Stimulated activated CD4-positive, alpha-beta T cell treated with anti-CD3 and anti-CD28 coated beads, TNF-alpha, amount 100 ng/mL, for 48 hours (primary cell): Measurements from ENCODE around the gene PLCB4.
"Not testable (repeated sequence)": the region's sequence is repeated elsewhere in the genome, so short reads cannot be mapped to it uniquely, and the experiment has no call there.

Experiments
- DNase-seq, 3 donors: peaks; one replicate each; pipeline ENCODE4 v3.0.0-alpha.2; 2020; ENCODE audit warnings: low read depth in 3 of 3

The PLCB4 gene

DNA sequence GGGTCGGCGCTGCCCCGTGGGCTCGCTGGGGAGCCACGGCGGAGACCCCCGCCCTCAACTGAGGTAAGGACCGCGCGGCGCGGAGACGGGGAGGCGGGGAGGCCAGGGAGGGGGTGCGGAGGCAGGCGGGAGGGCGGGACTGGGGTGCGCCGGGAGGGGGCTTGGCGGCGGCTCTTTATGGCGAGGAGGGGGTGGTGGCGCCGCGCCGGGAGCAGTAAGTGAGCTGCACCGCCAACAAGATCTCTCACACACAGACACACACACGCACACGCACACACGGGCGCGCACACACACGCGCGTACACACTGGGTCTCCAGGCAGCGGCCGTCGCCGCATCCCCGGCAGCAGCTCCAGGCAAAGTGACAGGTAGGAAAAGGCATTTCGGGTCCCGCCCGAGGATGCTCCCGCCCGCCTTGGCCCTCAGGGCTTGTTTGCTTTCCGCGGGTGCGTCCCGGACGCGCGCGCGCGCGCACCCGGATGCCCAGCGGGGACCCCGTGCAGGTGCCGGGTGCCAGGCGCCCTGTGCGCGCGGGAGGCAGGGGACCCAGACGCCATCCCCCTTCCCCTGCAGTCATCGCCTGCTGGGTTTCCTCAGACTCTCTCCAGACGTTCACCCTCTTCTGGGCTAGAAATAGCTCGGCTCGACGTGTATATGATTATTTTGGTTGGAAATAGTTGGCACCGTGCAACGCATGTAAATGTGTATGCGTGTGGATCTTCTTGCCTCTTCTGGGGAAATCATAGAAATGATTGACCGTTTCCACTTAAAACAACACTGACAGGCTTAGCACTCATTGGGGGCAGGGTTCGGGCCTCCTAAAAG lies at the start of gene PLCB4:
TSS of gene PLCB4 (plus strand) at position 247 of the 823 bp plus-strand sequence. CDS start 238,728 bp downstream, outside the sequence.
- DNase-seq = no peak

DNA sequence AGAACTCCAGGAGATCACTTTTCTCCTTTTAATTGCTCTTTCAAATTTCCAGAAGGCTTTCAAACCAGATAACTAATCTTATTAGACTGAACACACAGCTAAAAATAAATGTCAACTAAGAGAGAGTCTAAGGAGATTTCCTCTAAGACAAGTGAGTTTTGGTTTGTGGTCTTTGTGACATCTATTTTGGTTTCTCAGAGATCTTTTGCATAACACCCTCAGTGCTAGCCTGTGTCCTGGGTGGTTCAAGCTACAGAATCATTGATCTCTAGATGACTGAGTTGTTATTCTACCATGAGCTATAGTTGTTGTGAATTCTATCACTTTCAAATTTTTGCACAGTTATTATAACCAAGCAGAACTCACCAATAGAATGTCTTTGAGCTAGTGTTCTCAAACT lies 49.1 kb upstream of the PLCB4 start:
- no peak for DNase-seq

DNA sequence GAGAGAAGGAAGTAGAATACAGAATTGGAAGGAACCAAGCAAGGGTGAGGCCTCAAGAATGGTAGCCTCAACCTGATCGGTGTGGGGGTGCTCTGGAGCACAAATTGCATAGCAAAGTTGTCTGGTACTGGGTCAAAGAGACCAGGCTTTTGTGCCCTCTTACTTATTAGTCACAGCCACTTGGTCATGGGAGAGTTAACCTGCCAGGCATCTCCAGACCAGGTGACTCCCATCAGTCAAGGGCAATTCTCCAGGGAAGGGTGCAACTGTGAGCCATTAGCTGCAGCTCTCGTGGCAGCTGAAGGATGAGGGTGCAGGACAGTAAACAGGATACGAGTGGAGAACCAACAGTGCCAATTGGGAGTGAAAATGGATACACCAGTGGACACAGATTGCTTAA lies 47.7 kb upstream of the PLCB4 start:
- DNase-seq = no peak

DNA sequence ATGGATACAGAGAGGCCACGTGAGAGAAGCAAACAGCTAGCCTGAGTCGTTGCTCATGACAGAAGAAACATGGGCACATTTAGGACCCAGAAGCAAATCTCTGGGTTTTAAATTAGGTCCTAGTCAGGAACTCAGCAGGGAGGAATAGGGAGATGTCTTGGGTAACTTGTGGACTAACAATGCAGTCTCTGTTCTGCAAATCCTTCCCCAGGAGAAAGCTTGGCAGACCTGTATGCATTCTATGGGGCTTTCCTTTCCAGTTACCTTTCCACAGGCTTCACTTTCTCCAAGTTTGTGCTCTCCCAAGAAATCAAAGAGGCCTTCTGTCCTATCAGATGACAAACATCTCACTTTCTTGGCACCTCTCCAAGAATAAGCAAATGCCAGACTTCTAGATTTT lies 47.2 kb upstream of the PLCB4 start:
- DNase-seq = no peak

DNA sequence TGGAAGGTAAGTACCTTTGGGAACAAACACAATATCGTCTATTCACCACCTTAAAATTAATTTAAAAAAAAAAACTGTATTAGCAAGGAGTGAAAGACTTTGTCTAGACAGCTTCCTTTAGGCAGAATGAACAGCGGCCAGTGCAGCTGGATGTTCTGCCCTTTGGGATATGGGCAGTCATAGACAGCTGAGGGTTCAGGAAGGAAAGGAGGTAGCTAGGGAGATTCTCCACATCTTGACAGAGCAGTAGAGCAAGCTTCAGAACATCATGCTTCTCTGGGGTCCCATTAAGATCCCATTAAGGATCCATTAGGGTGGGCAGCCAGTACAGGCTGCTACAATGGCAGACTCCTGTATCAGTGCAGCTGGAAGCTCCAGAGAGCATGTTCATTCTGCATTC lies 46.5 kb upstream of the PLCB4 start:
- no peak for DNase-seq

DNA sequence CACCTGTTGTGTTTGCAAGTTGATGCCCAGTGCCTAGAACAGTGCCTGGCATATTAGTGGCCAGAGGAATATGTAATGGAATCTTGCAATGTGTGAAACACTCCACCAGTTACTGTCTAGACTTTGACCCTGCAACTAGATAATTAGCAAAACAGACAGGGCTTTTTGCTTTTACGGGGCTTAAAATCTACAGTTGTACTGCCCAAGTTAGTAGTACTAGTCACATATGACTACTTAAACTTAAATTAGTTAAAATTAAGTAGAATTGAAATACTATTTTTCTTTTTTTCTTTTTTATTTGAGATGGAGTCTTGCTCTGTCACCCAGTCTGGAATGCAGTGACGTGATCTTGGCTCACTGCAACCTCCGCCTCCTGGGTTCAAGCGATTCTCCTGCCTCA lies 44.3 kb upstream of the PLCB4 start:
- DNase-seq = no peak

DNA sequence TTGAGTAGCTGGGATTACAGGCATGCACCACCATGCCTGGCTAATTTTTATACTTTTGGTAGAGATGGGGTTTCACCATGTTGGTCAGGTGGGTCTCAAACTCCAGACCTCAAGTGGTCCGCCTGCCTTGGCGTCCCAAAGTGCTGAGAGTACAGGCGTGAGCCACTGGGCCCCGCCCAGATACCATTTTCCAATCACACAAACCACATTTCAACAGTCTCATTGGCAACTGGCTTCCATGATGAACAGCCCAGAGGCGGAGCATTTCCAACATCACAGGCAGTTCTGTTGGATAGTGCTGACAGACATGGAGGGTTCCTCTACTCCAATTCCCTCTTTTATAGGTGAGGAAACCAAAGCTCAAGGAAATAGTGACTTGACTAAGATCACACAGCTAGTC lies 43.9 kb upstream of the PLCB4 start:
- no peak for DNase-seq

DNA sequence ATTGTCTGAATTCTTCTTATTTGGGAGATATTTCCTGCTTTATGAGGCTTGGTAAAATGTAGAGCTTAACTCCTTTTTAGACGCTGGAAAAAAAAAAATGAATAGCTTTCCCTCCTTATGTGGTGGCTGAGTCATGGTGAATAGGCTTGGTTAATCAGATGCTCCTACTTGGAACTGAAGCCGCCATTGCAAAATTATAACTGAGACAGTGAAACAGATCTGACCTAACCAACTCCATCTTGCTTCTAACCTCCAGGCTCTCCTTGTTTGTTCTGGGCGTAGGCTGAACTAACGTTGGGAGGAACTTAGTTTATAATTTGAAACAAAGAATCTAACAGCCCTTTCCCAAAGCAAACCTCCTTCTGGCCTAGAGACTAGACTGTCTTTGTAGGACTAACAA lies 43.2 kb upstream of the PLCB4 start:
- no peak for DNase-seq

DNA sequence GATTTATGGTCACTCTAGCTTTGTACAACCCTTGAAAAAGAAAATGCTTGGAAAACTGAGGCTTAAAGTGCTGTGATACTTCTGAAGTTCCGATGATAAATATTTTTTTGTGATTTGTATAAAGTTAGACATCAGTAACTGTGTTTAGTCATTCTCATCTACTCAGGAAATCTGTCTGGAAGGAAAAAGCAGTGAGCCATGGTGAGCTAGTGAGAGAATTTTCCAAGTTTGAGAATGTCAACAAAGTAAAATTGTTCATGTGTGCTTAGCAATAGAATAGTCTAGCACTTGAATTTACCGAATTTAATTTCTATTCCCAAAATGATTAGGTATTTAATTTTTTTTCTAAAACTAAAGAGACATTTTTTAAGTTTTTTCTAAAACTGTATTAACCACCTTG lies 41.3 kb upstream of the PLCB4 start:
- DNase-seq = no peak

DNA sequence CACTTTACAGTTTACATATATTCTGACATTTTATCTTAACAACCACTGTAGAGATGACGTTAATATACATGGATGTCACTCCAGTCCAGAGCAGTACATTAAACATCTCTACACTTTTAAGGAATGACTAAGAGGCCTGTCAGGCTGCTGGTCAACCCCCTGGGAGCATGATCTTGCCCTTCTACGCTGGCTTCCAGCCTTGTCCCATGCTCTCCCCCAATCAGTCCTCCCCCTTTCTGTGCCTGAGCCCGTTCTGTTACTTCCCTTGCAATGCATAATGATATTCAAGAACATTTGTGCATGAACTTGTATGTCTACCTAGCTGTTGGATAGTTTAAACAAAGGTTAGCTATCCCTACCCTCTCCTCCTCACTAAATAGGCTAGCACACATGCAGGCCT lies 40.5 kb upstream of the PLCB4 start:
- no peak for DNase-seq

DNA sequence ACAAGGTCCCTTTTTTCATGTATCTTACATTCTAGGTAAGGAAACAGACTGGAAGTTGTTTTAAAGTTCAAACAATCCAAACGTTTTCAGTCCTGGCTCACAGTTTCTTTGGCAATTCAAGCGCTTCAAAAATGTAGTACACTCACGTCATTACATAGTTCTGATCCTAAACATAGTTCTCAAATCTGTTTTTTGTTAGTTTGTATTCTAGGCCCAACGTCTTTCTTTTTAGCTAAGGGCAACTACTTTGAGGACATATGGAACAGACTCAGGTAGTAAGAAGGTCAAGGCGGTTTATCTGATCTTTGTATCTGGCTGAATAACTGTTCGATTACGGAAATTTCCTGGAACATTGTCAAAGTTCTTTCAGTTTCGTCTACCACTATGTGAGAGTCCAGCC lies 36.9 kb upstream of the PLCB4 start:
- no peak for DNase-seq

DNA sequence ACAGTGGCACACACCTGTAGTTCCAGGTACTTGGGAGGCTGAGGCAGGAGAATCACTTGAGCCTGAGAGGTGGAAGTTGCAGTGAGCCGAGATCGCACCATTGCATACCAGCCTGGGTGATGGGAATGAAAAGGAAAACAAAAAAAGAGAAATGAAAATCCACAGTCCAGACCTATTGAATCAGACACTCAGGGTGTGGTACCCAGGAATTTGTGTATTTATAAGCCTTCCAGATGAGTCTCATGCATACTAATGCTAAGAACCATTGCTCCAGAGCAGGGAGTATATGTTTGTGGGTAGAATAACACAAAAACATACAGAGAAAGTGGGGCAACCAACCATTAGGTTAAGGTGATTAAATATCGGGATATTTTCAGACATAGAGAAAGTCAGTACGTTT lies 36.1 kb upstream of the PLCB4 start:
- no peak for DNase-seq

DNA sequence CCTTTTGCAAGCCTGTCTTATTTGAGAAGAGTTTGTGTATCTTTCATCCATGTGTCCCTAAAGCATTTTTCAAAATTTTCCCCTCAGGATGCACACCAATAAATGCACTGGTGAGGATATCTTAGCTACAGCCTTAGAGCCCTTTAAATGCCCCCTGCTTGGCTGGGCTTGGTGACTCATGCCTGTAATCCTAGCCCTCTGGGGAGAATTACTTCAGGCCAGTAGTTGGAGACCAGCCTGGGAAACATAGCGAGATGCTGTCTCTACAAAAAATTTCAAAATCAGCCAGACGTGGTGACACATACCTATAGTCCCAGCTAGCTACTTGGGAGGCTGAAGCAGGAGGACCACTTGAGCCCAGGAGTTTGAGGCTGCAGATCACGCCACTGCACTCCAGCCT lies 33.8 kb upstream of the PLCB4 start:
- DNase-seq = no peak

DNA sequence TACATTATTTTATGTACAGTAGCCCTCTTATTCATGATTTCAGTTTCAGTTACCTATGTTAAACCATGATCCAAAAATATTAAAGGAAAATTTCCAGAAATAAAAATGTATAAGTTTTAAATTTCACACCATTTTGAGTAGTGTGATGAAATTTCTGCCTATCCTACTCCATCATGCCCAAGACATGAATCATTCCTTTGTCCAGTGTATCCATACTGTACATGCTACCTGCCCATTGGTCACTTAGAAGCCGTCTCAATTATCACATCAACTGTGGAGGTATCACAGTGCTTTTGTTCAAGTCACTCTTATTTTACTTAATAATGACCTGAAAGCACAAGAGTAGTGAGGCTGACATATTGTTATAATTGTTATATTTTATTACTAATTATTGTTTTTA lies 32.3 kb upstream of the PLCB4 start:
- DNase-seq = no peak

DNA sequence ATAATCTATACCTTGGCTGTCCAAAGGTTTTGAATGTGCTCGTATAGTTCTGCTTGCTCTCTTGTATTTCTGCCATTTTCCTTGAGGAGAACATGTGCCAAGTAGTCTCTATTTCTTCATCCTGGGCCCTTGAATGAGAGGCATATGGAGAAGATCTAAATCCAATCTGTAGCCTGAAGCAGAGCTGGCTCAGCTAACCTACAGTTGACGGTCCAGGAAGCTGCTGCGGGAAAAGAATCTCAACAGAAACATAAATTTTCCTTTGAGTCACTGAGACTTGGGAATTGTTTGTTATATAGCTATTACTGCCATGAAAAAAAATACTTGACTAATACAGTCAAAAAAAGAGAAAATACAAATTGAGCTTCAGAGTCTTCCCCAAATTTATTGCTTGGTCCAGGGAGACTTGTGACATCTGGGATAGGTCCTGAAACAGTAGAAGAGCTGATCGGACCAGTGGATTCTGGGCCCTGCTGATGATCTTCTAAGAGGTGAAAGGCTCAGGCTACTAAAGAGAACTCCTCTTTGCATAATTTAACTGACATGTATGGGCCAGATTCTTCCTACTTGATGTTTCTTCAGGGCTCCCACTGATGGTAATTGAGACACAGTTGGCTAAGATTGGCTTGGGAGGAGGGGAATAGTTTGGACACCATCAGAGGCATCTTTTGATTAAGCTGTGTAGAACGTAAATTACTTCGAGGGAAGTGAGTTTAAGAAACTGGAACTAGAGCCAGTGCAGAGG lies 29.9 kb upstream of the PLCB4 start:
- DNase-seq = no peak

DNA sequence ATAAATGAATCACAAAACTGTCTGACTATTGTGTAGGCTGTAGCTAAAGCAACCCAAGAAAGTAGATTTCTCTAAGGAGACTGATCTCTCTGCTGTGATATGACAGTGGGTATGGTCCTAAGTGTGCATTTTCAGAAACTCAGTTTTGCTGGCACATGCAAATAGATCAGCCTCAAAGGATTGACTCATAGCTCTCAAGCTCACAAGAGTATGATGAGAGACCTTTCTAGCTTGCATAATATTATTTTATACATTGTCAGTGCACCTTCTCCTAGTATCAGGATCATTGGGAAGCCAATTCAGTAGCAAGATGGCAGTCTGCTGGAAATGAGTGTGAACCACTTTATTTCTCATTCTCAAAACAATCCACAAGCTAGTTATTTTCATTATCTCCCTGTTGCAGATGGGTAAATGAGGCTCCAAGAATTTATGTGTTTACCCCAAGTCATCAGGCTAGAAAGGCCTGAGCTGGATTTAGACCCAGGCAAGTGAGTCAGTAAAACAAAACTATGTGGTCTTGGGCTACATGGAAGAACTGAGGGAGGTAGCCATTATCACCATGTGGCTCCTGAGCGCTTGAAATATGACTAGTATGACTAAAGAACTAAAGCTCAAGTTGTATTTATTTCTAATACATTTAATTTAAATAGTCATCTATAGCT lies 27.9 kb upstream of the PLCB4 start:
- DNase-seq = no peak

DNA sequence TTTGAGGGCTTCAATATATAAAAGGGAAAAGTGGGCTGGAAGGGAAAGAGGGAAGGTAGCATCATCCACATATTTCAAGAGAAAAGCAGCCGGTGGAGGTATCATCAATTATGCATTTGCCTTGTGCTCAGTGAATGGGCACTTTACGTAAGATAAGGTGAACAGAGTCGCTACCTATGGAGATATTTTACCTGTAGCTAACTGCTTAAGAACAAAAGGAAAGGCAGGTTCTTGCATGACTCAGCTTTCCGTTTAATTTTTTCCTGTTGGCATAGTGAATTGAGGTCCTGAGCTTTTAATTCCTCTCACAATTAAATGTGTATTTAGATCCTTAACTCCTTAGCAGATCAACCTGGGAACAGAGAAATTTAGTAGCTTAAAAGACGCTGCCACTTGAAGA lies 25.5 kb upstream of the PLCB4 start:
- DNase-seq = no peak

DNA sequence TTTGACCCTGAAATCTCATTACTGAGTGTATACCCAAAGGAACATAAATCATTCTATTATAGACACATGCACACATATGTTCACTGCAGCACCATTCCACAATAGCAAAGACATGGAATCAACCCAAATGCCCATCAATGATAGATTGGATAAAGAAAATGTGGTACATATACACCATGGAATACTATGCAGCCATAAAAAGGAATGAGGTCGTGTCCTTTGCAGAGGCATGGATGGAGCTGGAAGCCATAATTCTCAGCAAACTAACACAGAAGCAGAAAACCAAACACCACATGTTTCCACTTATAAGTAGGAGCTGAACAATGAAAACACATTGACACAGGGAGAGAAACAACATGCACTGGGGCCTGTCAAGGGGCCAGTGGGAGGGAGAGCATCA lies 21.0 kb upstream of the PLCB4 start:
- not testable (repeated sequence) for DNase-seq

DNA sequence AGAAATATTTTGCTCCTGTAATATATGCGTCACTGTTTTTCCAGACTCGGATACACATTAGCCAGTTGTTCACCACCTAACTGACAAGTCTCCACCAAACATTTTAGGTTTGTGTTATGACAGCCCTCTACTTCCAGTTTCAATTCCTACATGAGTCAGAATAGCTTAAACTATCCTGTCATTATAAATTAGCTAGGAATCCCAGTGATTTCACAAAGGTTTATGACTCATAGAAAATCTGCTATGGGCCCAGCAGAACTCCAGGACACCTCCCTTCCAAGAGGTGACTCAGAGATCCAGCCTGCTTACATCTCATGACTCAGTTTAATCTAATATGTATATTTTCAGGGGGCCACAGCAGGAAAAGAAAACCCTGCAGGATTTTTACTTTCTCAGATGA lies 17.4 kb upstream of the PLCB4 start:
- DNase-seq = no peak

DNA sequence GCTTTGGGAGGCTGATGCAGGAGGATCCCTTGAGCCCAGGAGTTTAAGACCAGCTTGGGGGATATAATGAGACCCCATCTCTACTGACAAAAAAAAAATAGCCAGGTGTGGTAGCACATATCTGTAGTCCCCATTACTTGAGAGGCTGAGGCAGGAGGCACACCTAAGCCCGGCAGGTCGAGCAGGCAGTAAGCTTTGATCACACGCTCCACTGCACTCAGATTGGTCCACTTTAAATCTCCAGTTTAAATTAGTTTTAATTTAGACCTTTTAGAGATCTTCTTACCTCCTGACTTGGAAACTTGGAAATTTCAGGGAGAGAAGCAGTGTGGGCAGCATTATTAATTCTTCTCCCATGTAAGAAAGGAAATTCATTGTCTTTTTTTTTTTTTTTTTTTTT lies 16.8 kb upstream of the PLCB4 start:
- DNase-seq = no peak

DNA sequence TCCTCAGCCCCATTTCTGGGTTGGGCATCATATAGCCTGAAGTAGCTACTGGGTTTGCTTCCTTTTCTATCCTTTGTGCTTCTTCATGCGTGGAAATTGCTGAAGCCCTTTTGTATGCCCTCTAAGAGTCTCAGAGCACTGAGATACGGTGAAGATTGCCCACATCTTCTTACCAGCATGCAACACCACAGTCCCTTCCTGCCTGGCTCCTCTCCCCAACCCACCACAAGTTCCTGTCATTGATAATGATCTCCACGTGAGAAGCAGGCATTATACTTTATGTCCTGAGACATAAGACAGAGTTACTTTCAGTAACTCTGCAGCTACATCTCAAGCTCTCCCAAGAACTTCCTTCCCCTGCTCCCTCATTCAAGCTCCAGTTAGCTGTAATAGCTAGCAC lies 15.8 kb upstream of the PLCB4 start:
- no peak for DNase-seq

DNA sequence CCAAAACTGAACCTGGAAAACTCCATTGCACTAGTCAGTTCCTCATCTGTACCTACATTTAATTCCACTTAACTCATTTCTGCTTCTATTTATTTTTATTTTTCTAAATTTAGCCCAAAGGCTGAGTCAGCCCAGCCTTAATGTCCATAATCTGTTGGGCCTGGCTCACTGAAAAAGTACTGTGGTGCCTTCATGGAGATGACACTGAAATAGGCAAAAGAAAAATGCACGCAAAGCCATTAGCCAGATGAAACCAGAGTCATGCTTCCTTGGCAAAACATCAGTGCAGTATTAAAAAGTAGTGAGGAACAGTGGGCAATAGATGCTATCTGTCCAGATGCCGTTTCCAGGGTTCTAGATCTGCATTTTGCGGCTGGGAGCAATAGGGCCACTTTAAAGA lies 14.7 kb upstream of the PLCB4 start:
- DNase-seq = no peak

DNA sequence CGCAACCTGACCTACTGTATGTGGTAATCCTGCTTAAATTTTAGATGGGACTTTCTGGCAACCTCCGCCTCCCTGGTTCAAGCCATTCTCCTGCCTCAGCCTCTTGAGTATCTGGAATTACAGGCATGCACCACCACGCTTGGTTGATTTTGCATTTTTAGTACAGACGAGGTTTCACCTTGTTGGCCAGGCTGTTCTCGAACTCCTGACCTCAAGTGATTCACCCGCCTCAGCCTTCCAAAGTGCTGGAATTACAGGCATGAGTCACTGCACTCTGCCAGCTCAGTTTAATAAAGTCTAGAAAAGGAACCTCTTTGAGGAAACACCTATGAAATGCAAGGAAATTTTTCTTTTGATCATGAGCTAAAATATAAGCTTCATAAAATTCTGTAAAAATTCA lies 9.0 kb upstream of the PLCB4 start:
- no peak for DNase-seq
